ENCODE measurements around the gene SLC27A3.

Gene SLC27A3

GRCh38 chr1:153799566-153800465 lies 24.6 kb downstream of the SLC27A3 start:
- DNase-seq = no peak

GRCh38 chr1:153800516-153800915 lies 25.3 kb downstream of the SLC27A3 start:
- no peak for DNase-seq

- DNase-seq = no peak
These were observed 25.9 kb downstream of the SLC27A3 start for GRCh38 chr1:153801028-153801625.

GRCh38 chr1:153801786-153802697 lies 26.8 kb downstream of the SLC27A3 start:
- DNase-seq = no peak

- no peak for DNase-seq
These were observed 28.4 kb downstream of the SLC27A3 start for GRCh38 chr1:153803470-153804056.

- no peak for DNase-seq
These were observed 28.9 kb downstream of the SLC27A3 start for GRCh38 chr1:153804112-153804511.

GRCh38 chr1:153805042-153805745 lies 30.0 kb downstream of the SLC27A3 start:
- no peak for DNase-seq

DNA sequence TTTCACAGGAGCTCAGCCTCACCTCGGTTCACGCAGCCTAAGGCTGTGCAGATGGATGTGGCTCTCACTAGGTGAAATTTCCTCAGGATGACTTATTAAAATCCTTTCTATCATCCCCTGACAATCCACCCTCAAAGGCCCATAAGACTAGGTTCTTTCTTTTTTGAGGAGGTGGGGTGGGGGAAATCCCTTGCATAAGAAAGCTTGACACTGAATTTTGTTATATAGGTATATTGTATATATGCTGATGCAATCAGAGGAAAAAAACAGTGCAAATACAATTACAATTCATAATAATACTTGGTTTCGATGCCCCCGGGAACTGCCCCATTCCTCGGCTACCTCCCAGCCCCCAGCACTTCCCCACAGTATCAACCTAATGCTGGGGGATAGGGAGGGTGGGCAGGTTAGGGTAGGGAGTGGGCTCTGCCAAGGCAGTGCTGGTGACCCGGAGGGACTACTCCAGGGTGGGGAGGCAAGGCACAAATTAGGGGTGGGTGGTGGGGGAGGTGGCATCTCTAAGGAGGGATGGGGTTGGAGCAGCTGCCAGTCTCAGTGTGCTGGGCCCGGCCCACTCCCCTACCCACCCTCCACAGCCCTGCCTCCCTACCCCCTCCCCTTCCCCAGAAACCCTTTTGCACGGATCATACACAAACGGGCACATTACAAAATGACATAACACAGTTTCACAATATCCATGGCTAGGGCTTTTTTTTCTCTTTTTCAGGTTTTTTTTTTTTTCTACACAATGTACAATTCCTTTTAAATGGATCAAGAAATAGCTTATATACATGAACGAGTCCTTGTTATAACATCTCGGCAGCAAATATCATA lies 30.9 kb downstream of the SLC27A3 start:
- no peak for DNase-seq

- DNase-seq = no peak
These were observed 41.2 kb downstream of the SLC27A3 start for GRCh38 chr1:153816283-153816889.

- no peak for DNase-seq
These were observed 43.7 kb downstream of the SLC27A3 start for GRCh38 chr1:153818876-153819275.

GRCh38 chr1:153827168-153827964 lies 52.2 kb downstream of the SLC27A3 start:
- no peak for DNase-seq
